Measurements from ENCODE around the gene UGCG. TPM values are rescaled to one million over a fixed set of nuclear protein-coding genes. Genes with fewer than 3 reads are reported as not detected.
A peak's percentile ranks its signal among the peaks of the same experiment; 100 is the strongest.
"Not testable (repeated sequence)": the region's sequence is repeated elsewhere in the genome, so short reads cannot be mapped to it uniquely, and the experiment has no call there.

Gene UGCG
- total RNA-seq, 1 donor from 2014 or later = 22.6 TPM

DNA sequence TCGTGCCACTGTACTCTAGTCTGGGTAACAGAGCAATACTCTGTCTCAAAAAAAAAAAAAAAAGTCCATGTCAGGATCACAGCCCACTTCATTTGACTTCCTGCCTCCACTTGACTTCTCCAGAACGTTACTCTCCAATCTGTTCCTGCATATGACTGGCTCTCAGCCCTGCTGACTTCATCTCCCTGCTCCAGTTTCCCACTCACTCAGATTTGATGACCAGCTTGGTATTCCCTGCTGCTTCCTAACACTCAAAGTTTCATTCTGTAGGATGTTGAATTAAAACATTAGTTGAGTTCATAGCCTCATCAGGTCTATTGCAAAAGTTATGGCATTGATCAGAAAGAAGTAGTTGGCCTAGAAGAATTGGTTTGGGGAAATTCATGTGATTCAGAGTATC is 52.3 kb downstream of the UGCG start:
- Mint-ChIP-seq H3K36me3 (ENCODE audit: low read depth) (no peaks in the 10 kb centered on the region), H3K4me3 (no peak overlapping the region), H3K9me3 (no peaks in the 10 kb centered on the region), H3K27me3 (ENCODE audit: insufficient read depth) (peaks cover 10% of the 10 kb centered on the region), H3K27ac (no peak overlapping the region), H3K4me1 (ENCODE audit: low read depth) (peaks cover 16% of the 10 kb centered on the region)
- no peak for DNase-seq (ENCODE audit: low spot score)
- intact Hi-C loops (cut with micrococcal nuclease) = no loop called here

DNA sequence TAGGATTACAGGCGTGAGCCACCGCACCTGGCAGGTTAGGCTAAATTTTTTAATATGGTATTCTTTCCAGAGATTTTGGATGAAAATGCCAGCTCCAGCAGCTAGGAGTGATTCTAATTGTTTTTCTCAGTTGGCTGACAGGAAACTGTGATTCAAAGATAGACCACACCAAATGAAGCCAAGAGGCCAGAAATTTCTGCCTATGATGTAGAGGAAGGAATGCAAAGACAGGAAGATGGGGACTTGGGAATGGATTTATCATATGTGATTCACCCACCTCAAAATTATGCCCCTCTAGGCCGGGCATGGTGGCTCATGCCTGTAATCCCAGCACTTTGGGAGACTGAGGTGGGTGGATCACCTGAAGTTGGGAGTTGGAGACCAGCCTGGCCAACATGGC is 53.3 kb downstream of the UGCG start:
- Mint-ChIP-seq H3K27ac (no peak overlapping the region), H3K9me3 (no peaks in the 10 kb centered on the region), H3K27me3 (ENCODE audit: insufficient read depth) (peaks cover 11% of the 10 kb centered on the region), H3K4me3 (no peak overlapping the region), H3K4me1 (ENCODE audit: low read depth) (peaks cover 10% of the 10 kb centered on the region), H3K36me3 (ENCODE audit: low read depth) (no peaks in the 10 kb centered on the region)
- no peak for DNase-seq (ENCODE audit: low spot score)
- intact Hi-C loops (cut with micrococcal nuclease) = no loop called here

DNA sequence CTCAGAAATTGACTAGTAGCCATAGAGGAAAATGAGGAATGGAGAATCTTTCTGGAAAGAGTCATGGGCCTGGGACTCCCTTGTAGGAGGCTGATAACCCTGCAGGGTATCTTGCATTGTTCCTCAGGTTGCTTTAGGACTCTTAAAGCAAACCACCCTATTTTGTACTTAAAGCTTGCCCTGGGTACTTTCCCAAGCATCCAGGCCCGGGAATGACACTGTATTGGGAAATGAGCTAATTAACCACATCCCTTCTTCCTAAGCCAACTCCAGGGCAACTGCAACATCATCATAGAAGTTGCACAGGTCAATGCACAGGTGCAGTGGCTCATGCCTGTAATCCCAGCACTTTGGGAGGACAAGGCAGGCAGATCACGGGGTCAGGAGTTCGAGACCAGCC is 55.9 kb downstream of the UGCG start:
- Mint-ChIP-seq H3K9me3 (no peaks in the 10 kb centered on the region), H3K4me3 (no peak overlapping the region), H3K36me3 (ENCODE audit: low read depth) (no peaks in the 10 kb centered on the region), H3K27ac (no peak overlapping the region), H3K27me3 (ENCODE audit: insufficient read depth) (peaks cover 16% of the 10 kb centered on the region), H3K4me1 (ENCODE audit: low read depth) (peaks cover 2% of the 10 kb centered on the region)
- intact Hi-C loops (cut with micrococcal nuclease) = no loop called here
- DNase-seq (ENCODE audit: low spot score) = no peak

DNA sequence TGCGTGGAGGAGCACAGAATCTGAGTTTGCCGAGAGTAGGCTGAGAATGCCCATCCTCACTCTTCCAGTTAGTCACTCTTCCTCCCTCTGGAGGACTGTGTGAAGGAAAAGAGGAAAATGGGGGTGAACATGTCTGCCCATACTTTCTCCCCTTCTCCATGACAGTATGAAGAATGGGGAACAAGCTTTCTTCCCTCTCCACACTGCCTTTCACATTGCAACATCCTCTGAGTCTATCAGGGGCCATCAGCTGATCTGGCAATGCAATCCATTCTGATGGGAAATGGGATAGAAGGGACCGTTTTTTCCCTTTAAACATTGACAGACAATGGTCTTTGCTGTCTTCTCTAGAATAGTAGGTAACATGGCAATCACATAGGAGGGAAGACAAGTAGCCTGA is 56.8 kb downstream of the UGCG start:
- H3K9me3 Mint-ChIP-seq = no peaks in the 10 kb centered on the region
- no peak for DNase-seq (ENCODE audit: low spot score)
- H3K4me1 Mint-ChIP-seq (ENCODE audit: low read depth) = peaks cover 11% of the 10 kb centered on the region
- H3K27me3 Mint-ChIP-seq (ENCODE audit: insufficient read depth) = peaks cover 12% of the 10 kb centered on the region
- no peak overlapping the region for H3K27ac Mint-ChIP-seq
- intact Hi-C loops (cut with micrococcal nuclease) = no loop called here
- peaks cover 2% of the 10 kb centered on the region for H3K36me3 Mint-ChIP-seq (ENCODE audit: low read depth)
- no peak overlapping the region for H3K4me3 Mint-ChIP-seq

DNA sequence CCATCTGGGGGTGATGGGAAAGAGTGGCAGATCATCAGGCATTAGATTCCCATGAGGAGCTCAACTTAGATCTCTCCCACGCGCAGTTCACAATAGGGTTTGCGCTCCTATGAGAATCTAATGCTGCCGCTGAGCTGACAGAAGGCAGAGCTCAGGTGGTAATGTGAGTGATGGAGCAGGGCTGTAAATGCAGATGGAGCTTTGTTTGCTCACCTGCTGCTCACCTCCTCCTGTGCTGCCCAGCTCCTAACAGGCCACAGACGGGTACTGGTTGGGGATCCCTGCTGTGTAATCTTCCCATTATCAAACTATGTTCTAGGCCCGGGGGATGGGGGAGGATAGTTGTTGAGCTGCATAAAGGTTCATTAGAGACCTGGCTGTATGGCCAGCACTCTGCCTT is 58.4 kb downstream of the UGCG start:
- Mint-ChIP-seq H3K27me3 (ENCODE audit: insufficient read depth) (peaks cover 19% of the 10 kb centered on the region), H3K4me1 (ENCODE audit: low read depth) (peaks cover 18% of the 10 kb centered on the region), H3K4me3 (no peak overlapping the region), H3K27ac (no peak overlapping the region), H3K36me3 (ENCODE audit: low read depth) (peaks cover 2% of the 10 kb centered on the region), H3K9me3 (no peaks in the 10 kb centered on the region)
- DNase-seq (ENCODE audit: low spot score) = no peak
- intact Hi-C loops (cut with micrococcal nuclease) = no loop called here

DNA sequence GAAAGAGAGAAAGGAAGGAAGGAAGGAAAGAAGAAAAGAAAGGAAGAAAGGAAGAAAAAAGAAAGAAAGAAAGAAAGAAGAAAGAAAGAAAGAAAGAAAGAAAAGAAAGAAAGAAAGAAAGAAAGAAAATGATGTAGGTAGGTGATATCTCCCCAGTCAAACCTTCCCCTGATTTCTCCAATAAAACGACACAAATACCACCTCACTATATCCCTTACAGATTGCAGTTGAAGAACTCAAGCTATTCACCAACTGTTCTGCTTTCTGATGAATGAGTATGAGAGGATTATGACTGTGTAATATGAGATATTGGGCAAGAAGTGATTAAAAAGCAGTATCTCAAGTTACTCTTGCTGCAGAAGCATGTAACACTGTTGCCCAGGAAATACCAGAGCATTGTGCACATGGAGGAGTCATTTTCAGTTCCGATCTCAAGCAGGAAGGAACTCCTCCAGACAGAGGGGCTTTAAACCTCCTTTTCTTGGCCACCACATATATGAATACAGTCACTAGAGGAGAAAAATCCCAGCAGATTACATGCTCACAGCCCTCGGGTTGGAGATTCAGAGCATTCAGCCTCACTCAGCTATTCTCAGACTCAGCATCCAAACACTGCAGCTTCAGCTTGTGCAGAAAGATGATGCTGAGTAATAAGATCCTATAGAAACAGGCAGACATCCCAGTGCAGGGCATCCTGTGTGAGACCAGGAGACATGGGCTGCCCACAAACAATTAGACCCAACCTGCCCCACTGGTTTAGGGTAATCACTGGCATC is 61.4 kb downstream of the UGCG start:
- Mint-ChIP-seq H3K36me3 (ENCODE audit: low read depth) (peaks cover 2% of the 10 kb centered on the region), H3K27ac (no peak overlapping the region), H3K27me3 (ENCODE audit: insufficient read depth) (peaks cover 22% of the 10 kb centered on the region), H3K4me1 (ENCODE audit: low read depth) (peaks cover 18% of the 10 kb centered on the region), H3K9me3 (no peaks in the 10 kb centered on the region), H3K4me3 (peak overlapping the region; percentile 29)
- intact Hi-C loops (cut with micrococcal nuclease) = loop anchor here (1.0 kb wide), 1 partner anchor 42 kb away; no protein-coding TSS in a partner anchor
- DNase-seq (ENCODE audit: low spot score) = no peak

DNA sequence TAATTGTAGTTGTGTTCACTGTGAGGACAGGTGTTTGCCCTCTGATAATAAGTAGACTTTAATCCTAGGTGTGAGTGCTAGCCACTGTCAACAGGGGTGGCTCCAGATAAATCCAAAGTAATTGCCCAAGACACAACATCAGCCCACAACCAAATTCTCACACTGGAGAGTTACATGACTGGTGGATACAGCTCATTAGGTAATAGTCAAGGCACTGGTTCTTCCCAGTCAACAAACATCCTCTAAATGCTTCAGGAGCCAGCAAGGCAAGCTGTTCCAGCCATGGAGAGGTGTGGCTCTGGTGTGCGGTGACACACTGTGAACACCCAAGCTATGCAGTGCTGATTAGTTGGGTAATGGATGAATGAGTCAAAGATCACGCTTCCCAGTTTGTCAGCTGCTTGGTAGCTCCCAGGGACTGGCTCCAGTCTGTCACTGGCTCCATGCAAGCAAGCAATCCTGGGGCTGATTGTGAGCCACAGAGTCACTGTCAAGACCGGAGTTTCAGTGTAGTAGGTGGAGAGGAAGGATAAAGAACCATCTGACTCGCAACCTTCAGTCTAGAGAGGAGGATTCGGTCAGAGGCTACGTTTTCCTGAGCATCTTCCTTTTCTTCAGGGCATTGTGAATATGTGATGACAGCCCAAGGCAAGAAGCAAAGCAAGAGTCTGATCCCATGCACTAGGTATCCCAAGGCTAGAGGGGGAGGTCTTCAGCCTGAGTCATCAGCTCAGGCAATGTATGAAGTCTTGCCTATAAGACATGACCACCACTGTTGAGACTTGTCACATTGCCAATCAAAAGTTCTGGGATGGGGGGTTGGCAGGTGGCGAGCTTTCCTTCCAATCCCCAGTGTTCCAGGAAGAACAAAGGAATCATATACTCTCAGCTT is 63.1 kb downstream of the UGCG start:
- intact Hi-C loops (cut with micrococcal nuclease) = no loop called here

DNA sequence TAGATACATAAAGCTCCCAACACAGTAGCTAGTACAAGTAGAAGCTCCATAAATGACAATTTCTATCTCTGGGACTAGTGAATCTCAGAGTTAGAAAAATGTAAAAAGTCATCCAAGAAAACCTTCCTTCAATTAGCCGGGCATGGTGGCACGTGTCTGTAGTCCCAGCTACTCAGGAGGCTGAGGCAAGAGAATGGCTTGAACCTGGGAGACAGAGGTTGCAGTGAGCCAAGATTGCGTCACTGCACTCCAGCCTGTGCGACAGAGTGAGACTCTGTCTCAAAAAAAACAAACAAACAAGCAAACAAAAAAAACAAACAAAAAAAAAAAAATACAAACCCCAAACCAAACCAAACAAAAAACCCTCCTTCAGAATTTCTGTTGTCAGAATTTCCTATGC is 63.9 kb downstream of the UGCG start:
- intact Hi-C loops (cut with micrococcal nuclease); H3K4me3 Mint-ChIP-seq: not testable (repeated sequence)

More for the DNA sequence above, 63.1 kb downstream of the UGCG start:
- DNase-seq (ENCODE audit: low spot score) = no peak
- H3K36me3 Mint-ChIP-seq (ENCODE audit: low read depth) = peaks cover 2% of the 10 kb centered on the region
- H3K4me3 Mint-ChIP-seq = no peak overlapping the region
- H3K27me3 Mint-ChIP-seq (ENCODE audit: insufficient read depth) = peaks cover 21% of the 10 kb centered on the region
- no peaks in the 10 kb centered on the region for H3K9me3 Mint-ChIP-seq
- no peak overlapping the region for H3K27ac Mint-ChIP-seq
- H3K4me1 Mint-ChIP-seq (ENCODE audit: low read depth) = peaks cover 18% of the 10 kb centered on the region

DNA sequence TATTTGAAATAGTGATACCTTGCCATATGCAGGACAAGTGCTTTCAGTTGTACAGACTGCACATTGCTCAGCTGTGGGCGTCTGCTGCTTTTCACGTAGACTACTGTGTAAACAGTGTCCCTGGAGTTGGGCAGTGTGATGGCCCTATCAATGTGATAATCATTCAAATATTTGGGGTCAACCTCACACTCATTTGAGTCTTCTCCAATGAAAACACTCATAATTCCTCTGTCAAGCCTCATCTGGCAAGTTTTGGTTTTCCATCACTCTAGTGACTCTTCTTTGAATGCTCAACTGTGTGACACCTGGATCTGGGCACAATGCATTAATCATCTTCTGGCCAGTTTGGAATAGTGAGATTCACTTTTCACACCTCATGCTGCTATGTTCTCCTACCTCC is 64.4 kb downstream of the UGCG start:
- Mint-ChIP-seq H3K36me3 (ENCODE audit: low read depth) (peaks cover 2% of the 10 kb centered on the region), H3K9me3 (no peaks in the 10 kb centered on the region), H3K27me3 (ENCODE audit: insufficient read depth) (peaks cover 16% of the 10 kb centered on the region), H3K27ac (no peak overlapping the region), H3K4me3 (no peak overlapping the region), H3K4me1 (ENCODE audit: low read depth) (peaks cover 25% of the 10 kb centered on the region)
- intact Hi-C loops (cut with micrococcal nuclease) = no loop called here
- no peak for DNase-seq (ENCODE audit: low spot score)

More for the DNA sequence above, 63.9 kb downstream of the UGCG start:
- H3K4me1 Mint-ChIP-seq (ENCODE audit: low read depth) = peaks cover 22% of the 10 kb centered on the region
- not testable (repeated sequence) for H3K36me3 Mint-ChIP-seq (ENCODE audit: low read depth); DNase-seq (ENCODE audit: low spot score); H3K27ac Mint-ChIP-seq; H3K9me3 Mint-ChIP-seq
- peaks cover 16% of the 10 kb centered on the region for H3K27me3 Mint-ChIP-seq (ENCODE audit: insufficient read depth)

DNA sequence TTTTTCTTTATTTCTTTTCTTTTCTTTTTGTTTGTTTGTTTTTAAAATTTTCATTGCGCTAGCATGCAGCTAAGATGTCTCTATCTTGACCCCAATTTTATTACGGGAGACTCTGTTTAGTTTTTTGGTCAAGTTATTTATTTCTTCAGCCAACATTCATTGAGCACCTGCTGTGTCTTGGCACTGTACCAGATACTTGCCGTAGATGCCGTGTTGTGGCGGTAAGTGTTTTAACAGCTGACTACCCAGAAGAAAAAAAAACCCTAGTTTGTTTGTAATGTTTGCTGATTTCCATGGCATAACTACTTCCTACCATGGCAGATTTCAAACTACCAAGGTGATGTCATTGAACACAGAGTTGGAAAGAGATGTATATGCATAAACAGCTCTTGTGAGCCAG is 65.0 kb downstream of the UGCG start:
- Mint-ChIP-seq H3K4me3 (no peak overlapping the region), H3K9me3 (no peaks in the 10 kb centered on the region), H3K27ac (no peak overlapping the region), H3K4me1 (ENCODE audit: low read depth) (peaks cover 25% of the 10 kb centered on the region), H3K36me3 (ENCODE audit: low read depth) (peaks cover 2% of the 10 kb centered on the region), H3K27me3 (ENCODE audit: insufficient read depth) (peaks cover 19% of the 10 kb centered on the region)
- intact Hi-C loops (cut with micrococcal nuclease) = no loop called here
- no peak for DNase-seq (ENCODE audit: low spot score)

DNA sequence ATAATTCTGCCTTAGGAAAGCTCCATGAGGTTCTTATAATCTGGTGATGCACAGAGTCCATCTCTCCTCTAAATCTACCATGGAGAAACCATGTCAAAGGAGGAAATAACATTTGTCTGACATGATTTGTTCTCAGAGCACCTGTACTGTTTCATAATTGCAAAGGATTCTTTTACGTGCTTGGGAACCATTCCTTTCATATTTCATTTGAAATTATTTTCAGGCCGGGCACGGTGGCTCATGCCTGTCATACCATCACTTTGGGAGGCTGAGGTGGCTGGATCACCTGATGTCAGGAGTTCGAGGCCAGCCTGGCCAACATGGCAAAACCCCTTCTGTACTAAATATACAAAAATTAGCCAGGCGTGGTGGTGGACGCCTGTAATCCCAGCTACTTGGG is 65.4 kb downstream of the UGCG start:
- Mint-ChIP-seq H3K9me3 (no peaks in the 10 kb centered on the region), H3K4me1 (ENCODE audit: low read depth) (peaks cover 25% of the 10 kb centered on the region), H3K36me3 (ENCODE audit: low read depth) (peaks cover 2% of the 10 kb centered on the region), H3K4me3 (no peak overlapping the region), H3K27me3 (ENCODE audit: insufficient read depth) (peaks cover 22% of the 10 kb centered on the region), H3K27ac (no peak overlapping the region)
- DNase-seq (ENCODE audit: low spot score) = no peak
- intact Hi-C loops (cut with micrococcal nuclease) = no loop called here

DNA sequence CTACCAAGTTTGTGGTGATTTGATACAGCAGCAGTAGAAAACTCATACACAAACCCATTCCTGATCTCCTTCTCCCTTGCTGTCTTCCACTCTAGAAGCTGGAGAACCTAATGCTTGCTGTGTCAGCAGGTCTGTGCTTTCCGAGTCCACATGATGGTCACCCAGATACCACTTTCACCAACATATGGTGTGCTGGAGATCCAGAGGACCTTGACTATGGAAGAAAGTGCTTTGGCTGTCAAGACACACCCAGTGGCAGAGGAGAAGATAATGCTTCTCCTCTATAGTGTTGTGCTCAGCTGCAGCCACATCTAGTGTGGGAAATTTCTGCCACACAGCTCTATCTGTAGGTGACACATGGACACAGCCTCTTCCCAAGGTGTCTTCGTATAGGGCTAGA is 67.4 kb downstream of the UGCG start:
- Mint-ChIP-seq H3K36me3 (ENCODE audit: low read depth) (no peaks in the 10 kb centered on the region), H3K27me3 (ENCODE audit: insufficient read depth) (peaks cover 19% of the 10 kb centered on the region), H3K27ac (no peak overlapping the region), H3K4me1 (ENCODE audit: low read depth) (peaks cover 9% of the 10 kb centered on the region), H3K4me3 (no peak overlapping the region), H3K9me3 (no peaks in the 10 kb centered on the region)
- no peak for DNase-seq (ENCODE audit: low spot score)
- intact Hi-C loops (cut with micrococcal nuclease) = no loop called here

DNA sequence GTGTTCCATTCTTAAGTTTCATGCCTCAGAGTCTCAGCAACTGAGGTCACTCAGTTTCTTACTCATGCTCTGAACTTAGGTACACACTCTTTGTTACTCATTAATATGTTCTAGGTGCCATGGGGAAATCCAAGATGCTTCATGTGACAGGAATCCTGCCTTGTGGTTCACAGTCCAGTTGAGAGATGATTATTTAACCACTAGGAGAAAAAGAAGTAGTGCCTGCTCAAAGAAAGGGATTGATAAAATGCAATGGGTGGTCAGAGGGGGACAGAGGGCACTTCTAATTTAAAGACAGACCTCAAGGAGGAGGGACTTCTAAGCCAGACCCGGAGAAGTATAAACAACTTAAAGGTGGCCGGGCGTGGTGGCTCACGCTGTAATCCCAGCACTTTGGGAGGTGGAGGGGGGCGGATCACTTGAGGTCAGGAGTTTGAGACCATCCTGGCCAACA is 69.0 kb downstream of the UGCG start:
- intact Hi-C loops (cut with micrococcal nuclease) = loop anchor here (1.0 kb wide), 5 partner anchors 27 to 72 kb away; no protein-coding TSS in a partner anchor
- Mint-ChIP-seq H3K4me1 (ENCODE audit: low read depth) (peaks cover 7% of the 10 kb centered on the region), H3K4me3 (no peak overlapping the region), H3K27ac (peak overlapping the region; percentile 65), H3K27me3 (ENCODE audit: insufficient read depth) (peaks cover 12% of the 10 kb centered on the region), H3K9me3 (no peaks in the 10 kb centered on the region), H3K36me3 (ENCODE audit: low read depth) (no peaks in the 10 kb centered on the region)
- DNase-seq (ENCODE audit: low spot score) = no peak
